Measurements from ENCODE around the gene AMMECR1. TPM values are rescaled to one million over a fixed set of nuclear protein-coding genes. Genes with fewer than 3 reads are reported as not detected.

AMMECR1 gene
- total RNA-seq, 1 donor from 2014 or later: 16.1 TPM

- Mint-ChIP-seq H3K4me1 (ENCODE audit: unreplicated experiment) (peaks cover 31% of the 10 kb centered on the region), H3K36me3 (ENCODE audit: low read depth, unreplicated experiment) (no peaks in the 10 kb centered on the region), H3K27me3 (ENCODE audit: unreplicated experiment) (no peaks in the 10 kb centered on the region), H3K9me3 (ENCODE audit: unreplicated experiment) (no peaks in the 10 kb centered on the region), H3K4me3 (ENCODE audit: unreplicated experiment) (no peak overlapping the region), H3K27ac (ENCODE audit: unreplicated experiment) (peak overlapping the region; percentile 73)
- no peak for DNase-seq (ENCODE audit: low spot score)
- no peak for TF ChIP-seq CTCF (IDR thresholded peaks at IDR 0.05; ENCODE audit: unreplicated experiment)
Observed at GRCh38 chrX:110267874-110268273, 50.0 kb downstream of the AMMECR1 start.

- H3K27ac Mint-ChIP-seq (ENCODE audit: unreplicated experiment): no peak overlapping the region
Observed at GRCh38 chrX:110265661-110266060, 52.2 kb downstream of the AMMECR1 start.

GRCh38 chrX:110259117-110259516, 58.8 kb downstream of the AMMECR1 start:
- DNase-seq (ENCODE audit: low spot score): no peak
- peaks cover 2% of the 10 kb centered on the region for H3K4me1 Mint-ChIP-seq (ENCODE audit: unreplicated experiment)
- H3K4me3 Mint-ChIP-seq (ENCODE audit: unreplicated experiment): no peak overlapping the region
- peak overlapping the region; percentile 70 for H3K27ac Mint-ChIP-seq (ENCODE audit: unreplicated experiment)
- no peaks in the 10 kb centered on the region for H3K36me3 Mint-ChIP-seq (ENCODE audit: low read depth, unreplicated experiment)
- H3K27me3 Mint-ChIP-seq (ENCODE audit: unreplicated experiment): no peaks in the 10 kb centered on the region
- no peak for TF ChIP-seq CTCF (IDR thresholded peaks at IDR 0.05; ENCODE audit: unreplicated experiment)
- H3K9me3 Mint-ChIP-seq (ENCODE audit: unreplicated experiment): no peaks in the 10 kb centered on the region

More at GRCh38 chrX:110265661-110266060, 52.2 kb downstream of the AMMECR1 start:
- no peaks in the 10 kb centered on the region for H3K9me3 Mint-ChIP-seq (ENCODE audit: unreplicated experiment)
- H3K27me3 Mint-ChIP-seq (ENCODE audit: unreplicated experiment): no peaks in the 10 kb centered on the region
- no peak overlapping the region for H3K4me3 Mint-ChIP-seq (ENCODE audit: unreplicated experiment)
- no peak for DNase-seq (ENCODE audit: low spot score)
- peaks cover 29% of the 10 kb centered on the region for H3K4me1 Mint-ChIP-seq (ENCODE audit: unreplicated experiment)
- TF ChIP-seq CTCF (IDR thresholded peaks at IDR 0.05; ENCODE audit: unreplicated experiment): no peak
- H3K36me3 Mint-ChIP-seq (ENCODE audit: low read depth, unreplicated experiment): no peaks in the 10 kb centered on the region

GRCh38 chrX:110258552-110258951, 59.3 kb downstream of the AMMECR1 start:
- no peak for DNase-seq (ENCODE audit: low spot score)
- H3K27ac Mint-ChIP-seq (ENCODE audit: unreplicated experiment): no peak overlapping the region
- no peak overlapping the region for H3K4me3 Mint-ChIP-seq (ENCODE audit: unreplicated experiment)
- no peaks in the 10 kb centered on the region for H3K36me3 Mint-ChIP-seq (ENCODE audit: low read depth, unreplicated experiment)
- peaks cover 2% of the 10 kb centered on the region for H3K4me1 Mint-ChIP-seq (ENCODE audit: unreplicated experiment)
- no peaks in the 10 kb centered on the region for H3K27me3 Mint-ChIP-seq (ENCODE audit: unreplicated experiment)
- TF ChIP-seq CTCF (IDR thresholded peaks at IDR 0.05; ENCODE audit: unreplicated experiment): no peak
- no peaks in the 10 kb centered on the region for H3K9me3 Mint-ChIP-seq (ENCODE audit: unreplicated experiment)

- DNase-seq (ENCODE audit: low spot score): no peak
- Mint-ChIP-seq H3K4me3 (ENCODE audit: unreplicated experiment) (no peak overlapping the region), H3K36me3 (ENCODE audit: low read depth, unreplicated experiment) (no peaks in the 10 kb centered on the region), H3K4me1 (ENCODE audit: unreplicated experiment) (peaks cover 5% of the 10 kb centered on the region), H3K27me3 (ENCODE audit: unreplicated experiment) (no peaks in the 10 kb centered on the region), H3K9me3 (ENCODE audit: unreplicated experiment) (no peaks in the 10 kb centered on the region), H3K27ac (ENCODE audit: unreplicated experiment) (no peak overlapping the region)
- TF ChIP-seq CTCF (IDR thresholded peaks at IDR 0.05; ENCODE audit: unreplicated experiment): no peak
Observed at GRCh38 chrX:110257889-110258288, 60.0 kb downstream of the AMMECR1 start.
